Activated T-cell treated with anti-CD3 and anti-CD28 coated beads, Interleukin-2, amount 50 U/mL, for 72 hours (primary cell): Measurements from ENCODE around the gene RRAGB. TPM values are rescaled to one million over a fixed set of nuclear protein-coding genes. Genes with fewer than 3 reads are reported as not detected.
A peak's percentile ranks its signal among the peaks of the same experiment; 100 is the strongest.

Source experiments
- ATAC-seq, 2 donors: fragments of 150-1000 bp; cut with Tn5 transposase; replicated peaks in 1 of 2; 2 replicates each; pipeline ENCODE4 v1.10.0; 2021; ENCODE audit warnings: moderate library complexity in 2 of 2, mild to moderate bottlenecking in 1 of 2
- DNase-seq, 2 donors: peaks; one replicate each; pipeline ENCODE4 v3.0.0; 2021 to 2022; ENCODE audit warnings: mixed read lengths in 1 of 2
- H3K27ac Mint-ChIP-seq: one replicate; pipeline ENCODE4 v1.8.0; 2022; ENCODE audit warnings: mild to moderate bottlenecking, moderate library complexity, mixed read lengths
- H3K27me3 Mint-ChIP-seq: one replicate; pipeline ENCODE4 v1.8.0; 2022; ENCODE audit warnings: low read depth, mixed read lengths
- H3K36me3 Mint-ChIP-seq, 2 donors: one replicate each; pipeline ENCODE4 v1.8.0; 2022; ENCODE audit warnings: mixed read lengths in 2 of 2, mild to moderate bottlenecking in 1 of 2; ENCODE audit not compliant: insufficient read depth in 2 of 2
- H3K4me1 Mint-ChIP-seq: one replicate; pipeline ENCODE4 v1.8.0; 2022; ENCODE audit warnings: low read depth, mixed read lengths
- H3K4me3 Mint-ChIP-seq, 2 donors: one replicate each; pipeline ENCODE4 v1.8.0; 2022; ENCODE audit warnings: mild to moderate bottlenecking in 2 of 2, mixed read lengths in 2 of 2, moderate library complexity in 2 of 2
- H3K9me3 Mint-ChIP-seq, 2 donors: one replicate each; pipeline ENCODE4 v1.8.0; 2022; ENCODE audit warnings: mixed read lengths in 2 of 2
- total RNA-seq, 2 donors: library from RNA; stranded (reverse); gene quantifications; one replicate each; pipeline ENCODE4 v1.2.3, GENCODE V29; 2022

RRAGB gene
- total RNA-seq, 2 donors from 2014 or later: 10.9 to 11.5 TPM

- no peak overlapping the region for H3K4me3 Mint-ChIP-seq
- H3K27ac Mint-ChIP-seq: no peak overlapping the region
- ATAC-seq (no peak), DNase-seq (no peak)
- no peaks in the 10 kb centered on the region for H3K4me1 Mint-ChIP-seq
- peaks cover 2 to 4% of the 10 kb centered on the region in 2 donors for H3K9me3 Mint-ChIP-seq
- no peaks in the 10 kb centered on the region for H3K27me3 Mint-ChIP-seq
- H3K36me3 Mint-ChIP-seq: peaks cover 0 to 2% of the 10 kb centered on the region in 2 donors
Observed at GRCh38 chrX:55787063-55787462, 69.5 kb downstream of the RRAGB start.

GRCh38 chrX:55787727-55788126, 70.2 kb downstream of the RRAGB start:
- peaks cover 2 to 4% of the 10 kb centered on the region in 2 donors for H3K9me3 Mint-ChIP-seq
- H3K4me3 Mint-ChIP-seq: no peak overlapping the region
- no peak for ATAC-seq

GRCh38 chrX:55794405-55794804, 76.9 kb downstream of the RRAGB start:
- ATAC-seq (peak; percentile 81 to 90), DNase-seq (peak in 1 of 2 donors; percentile 3)
- Mint-ChIP-seq H3K27ac (peak overlapping the region; percentile 42), H3K4me3 (peak overlapping the region in 1 of 2 donors; percentile 3), H3K36me3 (peaks cover 0 to 1% of the 10 kb centered on the region in 2 donors), H3K9me3 (no peaks in the 10 kb centered on the region), H3K27me3 (peaks cover 18% of the 10 kb centered on the region), H3K4me1 (peaks cover 9% of the 10 kb centered on the region)

More at GRCh38 chrX:55787727-55788126, 70.2 kb downstream of the RRAGB start:
- Mint-ChIP-seq H3K4me1 (no peaks in the 10 kb centered on the region), H3K27me3 (peaks cover 3% of the 10 kb centered on the region), H3K36me3 (peaks cover 0 to 2% of the 10 kb centered on the region in 2 donors), H3K27ac (no peak overlapping the region)
- DNase-seq: no peak

DNA sequence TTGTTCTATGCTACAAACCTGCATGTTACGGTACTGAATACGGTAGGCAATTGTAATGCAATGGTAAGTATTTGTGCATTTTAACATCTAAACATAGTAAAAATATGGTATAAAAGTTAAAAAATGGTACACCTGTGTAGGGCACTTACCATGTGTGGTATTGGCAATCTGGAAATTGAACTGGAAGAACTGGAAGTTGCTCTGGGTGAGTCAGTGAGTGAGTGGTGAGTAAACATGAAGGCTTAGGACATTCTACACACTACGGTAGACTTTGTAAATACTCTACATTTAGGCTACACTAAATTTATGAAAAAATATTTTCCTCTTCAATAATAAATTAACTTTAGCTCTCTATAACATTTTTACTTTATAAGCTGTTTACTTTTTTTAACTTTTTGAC, 78.9 kb downstream of the RRAGB start:
- Mint-ChIP-seq H3K9me3 (no peaks in the 10 kb centered on the region), H3K36me3 (peaks cover 0 to 1% of the 10 kb centered on the region in 2 donors), H3K27ac (no peak overlapping the region), H3K4me1 (peaks cover 9% of the 10 kb centered on the region), H3K4me3 (no peak overlapping the region), H3K27me3 (peaks cover 24% of the 10 kb centered on the region)
- no peak for DNase-seq
- no peak for ATAC-seq

- Mint-ChIP-seq H3K27ac (no peak overlapping the region), H3K4me1 (no peaks in the 10 kb centered on the region), H3K36me3 (no peaks in the 10 kb centered on the region), H3K9me3 (no peaks in the 10 kb centered on the region), H3K4me3 (no peak overlapping the region), H3K27me3 (peaks cover 19% of the 10 kb centered on the region)
- DNase-seq (no peak), ATAC-seq (no peak)
Observed at GRCh38 chrX:55801811-55802210, 84.3 kb downstream of the RRAGB start.

Other genes starting within 250 kb of the RRAGB start
- gene USP51, start 227.9 kb upstream of the RRAGB start, total RNA-seq: 1 to 10 TPM; 2.2 to 2.7 TPM
- gene FOXR2, start 94.3 kb upstream of the RRAGB start, total RNA-seq: not detected